AG09319 (cell line): ENCODE measurements around the gene ZNF277.

ENCODE experiments used
- DNase-seq: peaks from one replicate; pipeline ENCODE4 v3.0.0-alpha.2; 2010; ENCODE audit warnings: low read depth; ENCODE audit errors: extremely low read depth
- CTCF ChIP-seq: IDR thresholded peaks from 2 replicates; pipeline ENCODE4 v1.5.1; 2011; ENCODE audit warnings: low read depth, mild to moderate bottlenecking, inconsistent platforms, low read length, moderate library complexity

The ZNF277 gene

GRCh38 chr7:112185005-112185834, 21.3 kb upstream of the ZNF277 start:
- DNase-seq = no peak

DNA sequence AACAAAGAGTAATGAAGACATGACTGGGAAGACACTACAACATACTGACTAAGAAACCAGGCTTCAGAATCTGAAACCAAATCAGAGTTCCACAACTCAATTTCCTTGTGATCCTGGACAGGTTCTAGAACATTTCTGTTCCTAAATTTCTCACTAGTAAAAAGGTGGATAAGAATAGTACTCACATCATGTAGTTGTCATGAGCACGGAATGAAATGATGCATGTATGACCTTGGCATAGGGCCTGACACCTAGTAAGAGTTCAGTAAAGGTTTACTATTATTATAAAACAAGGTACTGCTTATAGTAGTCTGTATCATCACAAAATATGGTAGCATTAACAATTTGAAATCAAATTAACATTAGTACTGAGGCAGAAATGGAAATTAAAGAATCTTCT, 20.2 kb upstream of the ZNF277 start:
- TF ChIP-seq CTCF = no peak
- DNase-seq = no peak

More at GRCh38 chr7:112185005-112185834, 21.3 kb upstream of the ZNF277 start:
- TF ChIP-seq CTCF = no peak

GRCh38 chr7:112188257-112188656, 18.2 kb upstream of the ZNF277 start:
- no peak for DNase-seq
- no peak for TF ChIP-seq CTCF

DNA sequence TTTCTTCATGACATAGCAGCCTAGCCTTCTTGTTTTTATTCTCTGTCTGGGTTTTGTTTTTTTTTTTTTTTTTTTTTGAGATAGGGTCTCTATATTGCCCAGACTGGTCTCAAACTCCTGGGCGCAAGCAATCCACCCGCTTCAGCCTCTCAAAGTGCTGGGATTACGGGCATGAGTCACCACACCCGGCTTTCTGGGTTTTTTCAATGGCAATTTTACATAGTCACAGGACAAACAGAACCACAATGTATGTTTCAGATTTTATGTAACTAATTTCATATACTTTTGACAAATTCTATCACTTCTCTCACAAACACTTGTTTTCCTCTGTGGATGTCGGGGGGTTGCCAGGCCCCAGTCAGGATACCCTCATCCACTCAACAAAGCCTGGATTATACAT, 16.8 kb upstream of the ZNF277 start:
- no peak for DNase-seq
- TF ChIP-seq CTCF = no peak

DNA sequence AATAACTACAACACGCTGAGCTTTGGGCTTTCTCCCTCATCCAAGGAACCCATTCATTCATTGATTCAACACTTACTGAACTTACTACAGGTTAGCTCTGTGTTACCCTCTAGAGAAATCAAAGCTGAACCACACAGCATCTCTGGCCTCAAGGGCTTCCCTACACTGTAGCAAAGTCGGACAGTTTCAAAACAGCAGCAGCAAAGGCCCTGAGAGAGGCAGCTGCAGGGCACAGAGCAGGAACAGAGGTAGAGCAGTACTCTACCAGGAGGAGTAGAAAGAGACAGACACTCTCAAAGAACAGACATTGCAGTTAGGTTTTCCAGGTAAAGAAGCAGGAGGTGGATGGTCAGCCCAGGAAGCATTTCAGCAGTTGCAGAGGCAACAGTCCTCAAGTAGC, 16.4 kb upstream of the ZNF277 start:
- TF ChIP-seq CTCF = no peak
- no peak for DNase-seq

GRCh38 chr7:112192236-112193154, 14.0 kb upstream of the ZNF277 start:
- no peak for DNase-seq
- no peak for TF ChIP-seq CTCF
